PC-9 (cell line): ENCODE data around the gene HSD17B2.

Experiments used
- EZH2 ChIP-seq: fragments of 200-600 bp; sonication (generic); IDR thresholded peaks from 2 replicates; pipeline ENCODE4 v1.8.0; 2017; ENCODE audit warnings: antibody characterized with exemption, low read depth
- TF ChIP-seq, protein P1 (sequence below): fragments of 200-600 bp; sonication (generic); conservative IDR thresholded peaks from 2 replicates; pipeline ENCODE4 v1.6.1; 2017; ENCODE audit warnings: mixed run types, antibody characterized with exemption, mild to moderate bottlenecking, moderate library complexity

DNA sequence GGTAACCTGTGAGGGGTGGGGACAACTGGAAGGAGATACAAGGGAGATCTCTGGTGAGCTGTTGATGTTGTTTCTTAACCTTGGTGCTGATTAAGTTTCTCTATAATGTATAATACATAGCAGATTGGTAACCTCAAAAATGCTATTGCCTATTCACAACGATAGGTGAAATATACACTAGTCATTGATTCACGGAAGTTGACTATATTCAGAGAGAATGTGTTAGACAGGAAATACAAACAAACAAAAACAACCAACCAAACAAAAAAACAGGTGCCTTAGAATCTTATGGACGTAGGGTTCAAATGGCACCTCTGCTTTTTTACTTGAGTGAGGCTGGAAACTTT, 21.5 kb downstream of the HSD17B2 start:
- TF ChIP-seq, protein P1, sequence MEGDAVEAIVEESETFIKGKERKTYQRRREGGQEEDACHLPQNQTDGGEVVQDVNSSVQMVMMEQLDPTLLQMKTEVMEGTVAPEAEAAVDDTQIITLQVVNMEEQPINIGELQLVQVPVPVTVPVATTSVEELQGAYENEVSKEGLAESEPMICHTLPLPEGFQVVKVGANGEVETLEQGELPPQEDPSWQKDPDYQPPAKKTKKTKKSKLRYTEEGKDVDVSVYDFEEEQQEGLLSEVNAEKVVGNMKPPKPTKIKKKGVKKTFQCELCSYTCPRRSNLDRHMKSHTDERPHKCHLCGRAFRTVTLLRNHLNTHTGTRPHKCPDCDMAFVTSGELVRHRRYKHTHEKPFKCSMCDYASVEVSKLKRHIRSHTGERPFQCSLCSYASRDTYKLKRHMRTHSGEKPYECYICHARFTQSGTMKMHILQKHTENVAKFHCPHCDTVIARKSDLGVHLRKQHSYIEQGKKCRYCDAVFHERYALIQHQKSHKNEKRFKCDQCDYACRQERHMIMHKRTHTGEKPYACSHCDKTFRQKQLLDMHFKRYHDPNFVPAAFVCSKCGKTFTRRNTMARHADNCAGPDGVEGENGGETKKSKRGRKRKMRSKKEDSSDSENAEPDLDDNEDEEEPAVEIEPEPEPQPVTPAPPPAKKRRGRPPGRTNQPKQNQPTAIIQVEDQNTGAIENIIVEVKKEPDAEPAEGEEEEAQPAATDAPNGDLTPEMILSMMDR = no peak
- no peak for TF ChIP-seq EZH2
